Ovary (tissue), 9 donors: Measurements from ENCODE around the gene ACTL6A. TPM values are rescaled to one million over a fixed set of nuclear protein-coding genes. Genes with fewer than 3 reads are reported as not detected.

Experiments used
- DNase-seq, 5 donors: peaks; one replicate each; pipeline ENCODE4 v3.0.0-alpha.2; 2019 to 2020
- H3K27ac ChIP-seq, 2 donors: fragments of 200-600 bp; one replicate each; pipeline versions ENCODE4 v1.5.1 to v1.8.0; 2019 to 2022
- H3K27me3 ChIP-seq: fragments of 200-600 bp; one replicate; pipeline ENCODE4 v1.8.0; 2022
- H3K36me3 ChIP-seq: fragments of 200-600 bp; sonication (generic); one replicate; pipeline ENCODE4 v1.5.1; 2019
- H3K4me1 ChIP-seq: one replicate; pipeline ENCODE4 v1.8.1; 2013; ENCODE audit warnings: mild to moderate bottlenecking, moderate library complexity; ENCODE audit not compliant: insufficient read depth
- H3K4me3 ChIP-seq: fragments of 200-600 bp; sonication (generic); one replicate; pipeline ENCODE4 v1.5.1; 2017
- H3K9me3 ChIP-seq, 2 donors: fragments of 200-600 bp in 1 of 2; sonication (generic) in 1 of 2; one replicate each; pipeline versions ENCODE4 v1.5.1 to v1.8.1; 2013 to 2019; ENCODE audit warnings: mild to moderate bottlenecking in 1 of 2, moderate library complexity in 1 of 2
- CTCF ChIP-seq, 3 donors: fragments of 450-650 bp in 2 of 3; fragments of 200-600 bp in 1 of 3; IDR thresholded peaks; one replicate each; pipeline versions ENCODE4 v1.5.1 to v1.8.0; 2016 to 2022; ENCODE audit warnings: antibody characterized with exemption in 3 of 3, mild to moderate bottlenecking in 1 of 3
- EP300 ChIP-seq: sonication (generic); formaldehyde crosslinking; IDR thresholded peaks from one replicate; pipeline ENCODE4 v1.6.1; 2017; ENCODE audit warnings: antibody characterized with exemption
- POLR2A ChIP-seq: fragments of 450-650 bp; IDR thresholded peaks from one replicate; pipeline ENCODE4 v1.6.1; 2017; ENCODE audit warnings: antibody characterized with exemption, mild to moderate bottlenecking, moderate library complexity
- WGBS, 3 donors: extraction: QIAGEN DNeasy Blood & Tissue Kit in 1 of 3; methylation state at CpG; one replicate each; pipeline versions ENCODE4 v1.1.5 to v1.1.7; 2013 to 2017; 5-methylcytosine and 5-hydroxymethylcytosine counted together
- intact Hi-C, 4 donors: fragments of 100-400 bp; cut with DNase I; formaldehyde crosslinking; loops; one replicate each; pipeline versions ENCODE4 v1.11.0 to v1.15.1; 2022 to 2023
- polyA plus RNA-seq, 2 donors: library from polyadenylated mRNA; stranded (reverse); fragments of 200-250 nt in 1 of 2; fragments of 350-450 nt in 1 of 2; fragmentation: Illumina TruSeq in 1 of 2; extraction: RNeasy Lipid Tissue Mini Kit (QIAGEN cat#74804) in 1 of 2; gene quantifications; one replicate each; pipeline ENCODE4 v1.2.3, GENCODE V29; 2013 to 2014
- small RNA-seq: library from RNA; depleted of rRNA; stranded (forward); fragments of <200 nt; gene quantifications from one replicate; pipeline ENCODE3, GENCODE V24; 2016
- total RNA-seq, 7 donors: library from RNA; depleted of rRNA in 2 of 7; stranded (reverse); fragments of >200 nt in 2 of 7; fragmentation: NEBNext Ultra II Directional in 3 of 7; extraction: Animal tissue kit (Norgen Biotek cat#: 25700) in 3 of 7; gene quantifications; one replicate each; pipeline versions ENCODE4 v1.1.0 to v1.2.4, GENCODE V29; 2016 to 2023
- donor health status: DM: no; HTN: no; CAD: no; lungs with moderate emphysema.
- donor health status: DM: no; HTN: no; CAD: no.
- donor health status: Bipolar disorder and iron deficiency.
- donor health status: DM: yes; HTN: yes; CAD: no.
- donor health status: DM: no; HTN: no; CAD: no.
- donor health status: DM: yes; HTN: yes; CAD: no.

The ACTL6A gene
- total and polyA plus RNA-seq, 9 donors, result 34.6 to 53.0 (median 42.1) TPM

GRCh38 chr3:179630753-179631451, 68.2 kb downstream of the ACTL6A start:
- H3K36me3 ChIP-seq, result no peaks in the 10 kb centered on the region
- no peak for DNase-seq
- 69 to 83% (median 81%) methylated on average over 3 of the region's 3 CpGs for WGBS, 3 donors
- peaks cover 2% of the 10 kb centered on the region for H3K4me1 ChIP-seq
- intact Hi-C loops, result no loop called here
- TF ChIP-seq POLR2A (no peak), EP300 (no peak), CTCF (IDR thresholded peaks at IDR 0.05) (no peak)
- H3K4me3 ChIP-seq, result no peak overlapping the region
- no peaks in the 10 kb centered on the region for H3K9me3 ChIP-seq
- no peaks in the 10 kb centered on the region for H3K27me3 ChIP-seq
- H3K27ac ChIP-seq, result no peak overlapping the region

Small RNA genes within 50 kb of the gene (small RNA-seq; reads per million reads assigned to genes)
- gene AC090425.1, result not detected
- gene RF01210, result not detected

Other genes with a start within 250 kb of the ACTL6A start
- gene ZNF639, start 239.9 kb upstream of the ACTL6A start, total RNA-seq, result 10 to 100 TPM; 32.9 to 45.2 (median 38.3) TPM
- gene ZNF639, start 239.9 kb upstream of the ACTL6A start, polyA plus RNA-seq, result 10 to 100 TPM; 32.7 to 37.3 TPM
- gene MFN1, start 215.2 kb upstream of the ACTL6A start, total RNA-seq, result 10 to 100 TPM; 35.4 to 49.8 (median 39.6) TPM
- 10 to 100 TPM; 11.8 to 20.2 TPM for gene MFN1, start 215.2 kb upstream of the ACTL6A start, polyA plus RNA-seq
- gene GNB4, start 111.5 kb upstream of the ACTL6A start, total RNA-seq, result 10 to 100 TPM in 4 of 7 donors, 1 to 10 TPM in 3; 6.2 to 19.1 (median 11.6) TPM
- gene GNB4, start 111.5 kb upstream of the ACTL6A start, polyA plus RNA-seq, result 10 to 100 TPM in 1 of 2 donors, 1 to 10 TPM in 1; 4.5 to 17.3 TPM
- 10 to 100 TPM; 13.1 to 27.4 (median 21.8) TPM for gene MRPL47, start 41.7 kb downstream of the ACTL6A start, total RNA-seq
- 10 to 100 TPM; 19.9 to 30.6 TPM for gene MRPL47, start 41.7 kb downstream of the ACTL6A start, polyA plus RNA-seq
- gene NDUFB5, start 41.9 kb downstream of the ACTL6A start, total RNA-seq, result 100 to 1,000 TPM in 1 of 7 donors, 10 to 100 TPM in 6; 66.6 to 102 (median 71.8) TPM
- gene NDUFB5, start 41.9 kb downstream of the ACTL6A start, polyA plus RNA-seq, result 100 to 1,000 TPM in 1 of 2 donors, 10 to 100 TPM in 1; 66.7 to 185 TPM
- gene USP13, start 90.1 kb downstream of the ACTL6A start, total RNA-seq, result 10 to 100 TPM; 13.1 to 26.3 (median 19.9) TPM
- 10 to 100 TPM in 1 of 2 donors, 1 to 10 TPM in 1; 7.0 to 17.5 TPM for gene USP13, start 90.1 kb downstream of the ACTL6A start, polyA plus RNA-seq